ENCODE measurements around the gene TPM3. TPM values are rescaled to one million over a fixed set of nuclear protein-coding genes. Genes with fewer than 3 reads are reported as not detected.

TPM3 gene
- total RNA-seq (2022; extraction: Qiagen RNA extraction) = 457 to 634 TPM (median 478 TPM) in 5 replicates

GRCh38 chr1:154191990-154192461, at the start of gene TPM3:
TPM3 (minus strand) TSS chr1:154192100; CDS start chr1:154192018, 82 bp downstream.

GRCh38 chr1:154220071-154220969, 28.4 kb upstream of the TPM3 start, which contains the start of gene UBAP2L:
UBAP2L (plus strand) TSS chr1:154220955; CDS start chr1:154225124, 4,169 bp downstream.

GRCh38 chr1:154206196-154206595, 14.3 kb upstream of the TPM3 start, which contains the start of gene CFAP141:
CFAP141 (minus strand) TSS chr1:154206333; CDS start chr1:154206307, 26 bp downstream.

GRCh38 chr1:154154534-154155191, 37.2 kb downstream of the TPM3 start, which contains the start of gene NUP210L:
NUP210L (minus strand) TSS chr1:154155073.

Other genes starting within 250 kb of the TPM3 start
- gene DENND4B, start 245.4 kb downstream of the TPM3 start, total RNA-seq (2022; extraction: Qiagen RNA extraction) = 26.8 to 35.4 TPM (median 31.5 TPM) in 5 replicates
- 28.3 to 41.0 TPM (median 39.4 TPM) in 5 replicates for gene CRTC2, start 233.5 kb downstream of the TPM3 start, total RNA-seq (2022; extraction: Qiagen RNA extraction)
- gene SLC39A1, start 228.6 kb downstream of the TPM3 start, total RNA-seq (2022; extraction: Qiagen RNA extraction) = 155 to 163 TPM (median 161 TPM) in 5 replicates
- 9.0 to 10.8 TPM (median 10.0 TPM) in 5 replicates for gene CREB3L4, start 224.2 kb downstream of the TPM3 start, total RNA-seq (2022; extraction: Qiagen RNA extraction)
- 103 to 161 TPM (median 144 TPM) in 5 replicates for gene JTB, start 214.4 kb downstream of the TPM3 start, total RNA-seq (2022; extraction: Qiagen RNA extraction)
- 128 to 149 TPM (median 134 TPM) in 5 replicates for gene RAB13, start 205.8 kb downstream of the TPM3 start, total RNA-seq (2022; extraction: Qiagen RNA extraction)
- gene RPS27, start 201.3 kb downstream of the TPM3 start, total RNA-seq (2022; extraction: Qiagen RNA extraction) = 4,364 to 6,762 TPM (median 4,498 TPM) in 5 replicates
- not detected in 5 replicates for gene NUP210L, start 37.0 kb downstream of the TPM3 start, total RNA-seq (2022; extraction: Qiagen RNA extraction)
- gene CFAP141, start 14.2 kb upstream of the TPM3 start, total RNA-seq (2022; extraction: Qiagen RNA extraction) = 0.37 TPM in 1 of 5 replicates, not detected in the others
- gene UBAP2L, start 28.9 kb upstream of the TPM3 start, total RNA-seq (2022; extraction: Qiagen RNA extraction) = 102 to 107 TPM (median 105 TPM) in 5 replicates
- gene HAX1, start 80.5 kb upstream of the TPM3 start, total RNA-seq (2022; extraction: Qiagen RNA extraction) = 90.6 to 108 TPM (median 94.6 TPM) in 5 replicates
- not detected in 5 replicates for gene AQP10, start 129.0 kb upstream of the TPM3 start, total RNA-seq (2022; extraction: Qiagen RNA extraction)
- gene ATP8B2, start 133.4 kb upstream of the TPM3 start, total RNA-seq (2022; extraction: Qiagen RNA extraction) = 30.7 to 36.3 TPM (median 35.6 TPM) in 5 replicates
- 22.3 to 28.8 TPM (median 23.7 TPM) in 5 replicates for gene IL6R, start 213.2 kb upstream of the TPM3 start, total RNA-seq (2022; extraction: Qiagen RNA extraction)

Measured in A549 treated with AZD2906 at 1 μM for 4 hours (cell line).